ENCODE data around the gene PPM1A. TPM values are rescaled to one million over a fixed set of nuclear protein-coding genes. Genes with fewer than 3 reads are reported as not detected.

The PPM1A gene
- total and polyA plus RNA-seq, 2 donors (not counting 3 experiments of a cell fraction or from before 2014, with no cell fraction given) = 14.1 to 33.9 TPM

DNA sequence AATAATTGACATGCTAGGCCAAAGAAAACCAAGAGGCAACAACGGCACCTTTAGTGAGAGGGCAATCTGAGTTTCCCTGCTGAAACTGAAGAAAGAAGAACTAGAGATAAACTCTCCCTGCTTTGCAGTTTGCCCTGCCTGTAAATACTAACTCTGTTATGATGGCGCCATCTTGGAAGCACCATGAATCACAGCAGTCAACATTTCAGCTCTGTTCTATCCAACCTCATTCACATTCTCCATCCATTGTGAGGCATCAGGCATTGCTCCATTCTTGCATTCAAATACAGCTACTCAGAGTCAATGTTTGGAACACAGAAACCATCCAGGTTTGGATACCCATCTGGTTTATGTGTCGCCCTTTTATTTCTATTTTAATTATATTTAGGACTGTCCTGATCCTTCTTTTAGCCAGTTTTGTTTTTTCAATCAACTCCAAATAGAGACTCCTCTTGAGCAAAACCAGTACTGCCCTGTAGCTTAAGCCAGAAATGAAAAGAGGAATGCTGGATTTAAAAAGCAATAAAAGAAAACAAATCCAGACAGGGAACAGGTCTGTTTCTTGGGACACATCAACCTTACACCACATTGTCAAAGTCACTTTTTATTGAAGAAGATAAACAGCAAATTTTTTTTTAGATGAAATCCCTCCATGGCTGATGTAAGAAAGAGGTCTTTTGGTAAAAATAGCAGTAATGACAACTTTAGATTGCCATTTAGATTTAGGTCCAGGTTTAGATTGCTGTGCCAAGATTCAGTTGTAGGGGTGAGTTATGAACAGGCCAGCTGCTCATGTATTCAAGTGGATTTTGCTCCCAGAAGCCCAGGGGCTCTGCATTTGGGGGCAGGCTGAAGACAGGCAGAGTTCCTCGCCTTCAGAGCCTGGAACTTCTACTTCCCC lies 33.3 kb upstream of the PPM1A start:
- H4K20me1 ChIP-seq (replicated peaks; ENCODE audit: control insufficient read depth, extremely low read depth, insufficient read depth, low read length) = no peaks in the 10 kb centered on the region
- no peak for TF ChIP-seq GATA2 (IDR thresholded peaks at IDR 0.05; ENCODE audit: insufficient read depth, insufficient read length, low read depth, low read length)
- no peak for TF ChIP-seq CTCF (IDR thresholded peaks at IDR 0.05; ENCODE audit: extremely low read depth in 1 of 2, insufficient read depth in 1 of 2, low read depth in 1 of 2, low read length in 2 of 2)
- H3K36me3 ChIP-seq (ENCODE audit: control insufficient read depth in 2 of 2, extremely low read depth in 1 of 2, insufficient read depth in 2 of 2, low read length in 2 of 2) = no peaks in the 10 kb centered on the region
- no peak overlapping the region for H3K4me3 ChIP-seq (replicated peaks in 1 of 3; ENCODE audit: insufficient read depth in 1 of 3, low read depth in 1 of 3, low read length in 3 of 3)
- BruUV-seq (replicated peaks) = no TSS peak
- FAIRE-seq (no peak), DNase-seq (ENCODE audit: low read depth, low spot score) (no peak)
- H3K9me3 ChIP-seq (replicated peaks; ENCODE audit: control insufficient read depth, insufficient read depth, low read length) = no peaks in the 10 kb centered on the region
- intact Hi-C loops (cut with micrococcal nuclease) = no loop called here
- no peak overlapping the region for H3K27ac ChIP-seq (ENCODE audit: insufficient read depth, low read depth, low read length)
- no peak overlapping the region for H2AFZ ChIP-seq (ENCODE audit: low read depth, low read length)
- no peaks in the 10 kb centered on the region for H3K4me1 ChIP-seq (ENCODE audit: control insufficient read depth, extremely low read depth, insufficient read depth, low read length)
- peaks cover 0 to 3% of the 10 kb centered on the region in 2 experiments for H3K27me3 ChIP-seq (ENCODE audit: control insufficient read depth in 2 of 2, insufficient read depth in 2 of 2, low read length in 2 of 2)
- H3K4me2 ChIP-seq (ENCODE audit: insufficient read depth, low read length) = no peak overlapping the region
- no peak overlapping the region for H3K9ac ChIP-seq (replicated peaks; ENCODE audit: extremely low read depth, insufficient read depth, low read length)
- ChIA-PET CTCF (no interaction called here), POLR2A (no interaction called here)
- no peaks in the 10 kb centered on the region for H3K79me2 ChIP-seq (ENCODE audit: control insufficient read depth, insufficient read depth, low read length)
- dilution Hi-C loops (cut with MboI; ENCODE audit: extremely low pct_ligation_motif_present, low sequenced_read_pairs) = no loop called here
- H3K9me1 ChIP-seq (replicated peaks; ENCODE audit: control insufficient read depth, extremely low read depth, insufficient read depth, low read length) = no peaks in the 10 kb centered on the region

DNA sequence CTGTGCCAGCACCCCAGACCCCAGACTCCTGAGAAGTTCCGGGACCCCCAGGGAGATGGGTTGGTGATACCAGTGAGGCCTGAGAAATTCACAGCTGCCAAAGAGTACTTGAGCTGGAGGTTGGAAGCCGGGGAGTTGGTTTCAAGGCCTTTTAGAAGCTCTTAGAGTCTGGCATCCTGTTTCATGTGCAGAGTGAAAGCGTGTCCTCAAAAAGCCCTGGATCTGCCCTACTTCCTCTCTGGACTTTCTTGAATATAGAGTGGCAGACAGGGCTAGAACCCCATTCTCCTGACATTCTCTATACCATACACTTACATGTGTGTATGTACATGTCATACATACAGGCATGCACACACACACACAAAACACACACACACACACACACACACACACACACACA lies 31.3 kb upstream of the PPM1A start:
- H2AFZ ChIP-seq (ENCODE audit: low read depth, low read length) = no peak overlapping the region
- DNase-seq (ENCODE audit: low read depth, low spot score) (no peak), FAIRE-seq (no peak)
- CTCF ChIA-PET = no interaction called here
- H4K20me1 ChIP-seq (replicated peaks; ENCODE audit: control insufficient read depth, extremely low read depth, insufficient read depth, low read length) = no peaks in the 10 kb centered on the region
- H3K27me3 ChIP-seq (ENCODE audit: control insufficient read depth in 2 of 2, insufficient read depth in 2 of 2, low read length in 2 of 2) = peaks cover 0 to 3% of the 10 kb centered on the region in 2 experiments
- no peak overlapping the region for H3K4me3 ChIP-seq (replicated peaks in 1 of 3; ENCODE audit: insufficient read depth in 1 of 3, low read depth in 1 of 3, low read length in 3 of 3)
- no peak overlapping the region for H3K9ac ChIP-seq (replicated peaks; ENCODE audit: extremely low read depth, insufficient read depth, low read length)
- H3K79me2 ChIP-seq (ENCODE audit: control insufficient read depth, insufficient read depth, low read length) = no peaks in the 10 kb centered on the region
- TF ChIP-seq MAX (IDR thresholded peaks at IDR 0.05; ENCODE audit: insufficient read depth, insufficient read length) = no peak
- TF ChIP-seq GATA2 (IDR thresholded peaks at IDR 0.05; ENCODE audit: insufficient read depth, insufficient read length, low read depth, low read length) = no peak
- no peak for TF ChIP-seq MYC (IDR thresholded peaks at IDR 0.05; ENCODE audit: low read depth, low read length)
- TF ChIP-seq CTCF (IDR thresholded peaks at IDR 0.05; ENCODE audit: extremely low read depth in 1 of 2, insufficient read depth in 1 of 2, low read depth in 1 of 2, low read length in 2 of 2) = no peak
- TF ChIP-seq POLR2AphosphoS5 (IDR thresholded peaks at IDR 0.05; ENCODE audit: insufficient read depth, low read depth, low read length) = no peak
- TF ChIP-seq FOS (IDR thresholded peaks at IDR 0.05; ENCODE audit: borderline replicate concordance, insufficient read depth, low read length) = no peak
- no peak for TF ChIP-seq EZH2 (IDR thresholded peaks at IDR 0.05; ENCODE audit: borderline replicate concordance, low read depth, low read length, severe bottlenecking)
- TF ChIP-seq JUN (IDR thresholded peaks at IDR 0.05; ENCODE audit: borderline replicate concordance, insufficient read depth, insufficient read length, low read depth) = no peak
- no peak for TF ChIP-seq POLR2A (IDR thresholded peaks at IDR 0.05; ENCODE audit: low read depth, low read length)
- no peak overlapping the region for H3K4me2 ChIP-seq (ENCODE audit: insufficient read depth, low read length)
- no TSS peak for BruUV-seq (replicated peaks)
- H3K9me3 ChIP-seq (replicated peaks; ENCODE audit: control insufficient read depth, insufficient read depth, low read length) = no peaks in the 10 kb centered on the region
- POLR2A ChIA-PET = no interaction called here
- no peak overlapping the region for H3K27ac ChIP-seq (ENCODE audit: insufficient read depth, low read depth, low read length)
- H3K36me3 ChIP-seq (ENCODE audit: control insufficient read depth in 2 of 2, extremely low read depth in 1 of 2, insufficient read depth in 2 of 2, low read length in 2 of 2) = no peaks in the 10 kb centered on the region
- intact Hi-C loops (cut with micrococcal nuclease) (no loop called here), dilution Hi-C loops (cut with MboI; ENCODE audit: extremely low pct_ligation_motif_present, low sequenced_read_pairs) (no loop called here)
- no peaks in the 10 kb centered on the region for H3K4me1 ChIP-seq (ENCODE audit: control insufficient read depth, extremely low read depth, insufficient read depth, low read length)
- H3K9me1 ChIP-seq (replicated peaks; ENCODE audit: control insufficient read depth, extremely low read depth, insufficient read depth, low read length) = no peaks in the 10 kb centered on the region
